HG03025 (cell line): ENCODE data around the gene CPN1.

ENCODE experiments used
- ATAC-seq: cut with Tn5 transposase; IDR thresholded peaks from one replicate; pipeline ENCODE4 v1.9.1; 2021; ENCODE audit warnings: mild to moderate bottlenecking, moderate library complexity; ENCODE audit not compliant: unreplicated experiment, low FRiP score

The CPN1 gene

GRCh38 chr10:100000109-100000644, 81.5 kb downstream of the CPN1 start:
- ATAC-seq = no peak

- ATAC-seq = no peak
Measured at GRCh38 chr10:99999319-100000108, 82.2 kb downstream of the CPN1 start.

DNA sequence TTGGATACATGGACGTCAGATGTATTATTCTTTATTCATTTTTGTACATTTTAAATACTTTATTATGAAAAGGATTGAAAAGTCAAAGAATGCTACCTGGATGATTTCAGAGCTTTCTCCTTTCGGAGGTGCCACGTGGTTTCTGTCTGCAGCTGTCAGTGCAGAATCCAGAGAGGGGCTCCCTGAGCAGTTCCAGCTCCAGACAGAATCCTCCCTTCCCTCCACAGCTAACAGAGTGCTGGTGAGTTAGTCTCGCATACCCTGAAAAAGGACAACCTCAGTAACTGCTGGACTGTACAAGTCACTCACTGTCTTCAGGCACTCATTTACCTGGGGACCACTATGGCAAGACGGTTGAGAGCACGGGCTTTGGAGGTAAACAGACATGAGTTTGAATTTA, 82.8 kb downstream of the CPN1 start:
- no peak for ATAC-seq

GRCh38 chr10:99996671-99997648, 84.7 kb downstream of the CPN1 start:
- ATAC-seq = no peak

DNA sequence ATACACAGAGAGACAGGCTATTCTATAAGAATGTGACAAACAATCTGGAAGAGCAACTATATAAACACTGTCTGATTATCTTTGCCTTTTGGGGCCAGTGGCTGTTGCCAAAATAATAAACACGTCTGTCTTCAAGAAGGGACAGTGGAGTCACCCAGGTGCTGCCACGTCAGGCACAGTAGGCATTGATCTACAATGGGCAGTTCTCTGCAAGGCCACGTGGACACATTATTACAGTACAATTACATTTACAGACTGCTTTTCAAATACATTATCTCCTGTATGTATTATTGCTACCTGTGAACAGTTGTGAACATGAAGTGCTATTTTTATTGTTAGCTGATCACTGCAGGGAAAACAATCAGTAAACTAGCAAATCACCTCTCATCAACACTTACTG, 86.0 kb downstream of the CPN1 start:
- ATAC-seq = no peak

DNA sequence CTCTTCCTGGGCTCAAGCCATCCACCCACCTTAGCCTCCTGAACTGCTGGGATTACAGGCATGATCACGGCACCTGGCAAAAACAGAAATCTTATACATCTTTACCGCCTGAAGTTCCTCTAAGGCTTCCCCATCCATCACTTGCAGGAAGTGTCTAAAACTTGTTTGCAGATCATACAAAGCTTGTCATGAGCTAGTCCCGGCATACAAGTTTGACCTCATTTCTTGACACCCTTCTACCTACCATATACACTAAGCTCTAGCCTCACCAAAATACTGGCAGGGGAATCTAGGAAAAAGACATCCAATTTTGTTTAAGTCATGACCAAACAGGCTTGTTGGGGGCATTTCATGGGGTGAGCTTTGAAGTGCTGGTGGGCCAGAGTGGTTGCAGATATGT, 86.4 kb downstream of the CPN1 start:
- no peak for ATAC-seq

- no peak for ATAC-seq
Measured at GRCh38 chr10:99994801-99995200, 86.9 kb downstream of the CPN1 start.

DNA sequence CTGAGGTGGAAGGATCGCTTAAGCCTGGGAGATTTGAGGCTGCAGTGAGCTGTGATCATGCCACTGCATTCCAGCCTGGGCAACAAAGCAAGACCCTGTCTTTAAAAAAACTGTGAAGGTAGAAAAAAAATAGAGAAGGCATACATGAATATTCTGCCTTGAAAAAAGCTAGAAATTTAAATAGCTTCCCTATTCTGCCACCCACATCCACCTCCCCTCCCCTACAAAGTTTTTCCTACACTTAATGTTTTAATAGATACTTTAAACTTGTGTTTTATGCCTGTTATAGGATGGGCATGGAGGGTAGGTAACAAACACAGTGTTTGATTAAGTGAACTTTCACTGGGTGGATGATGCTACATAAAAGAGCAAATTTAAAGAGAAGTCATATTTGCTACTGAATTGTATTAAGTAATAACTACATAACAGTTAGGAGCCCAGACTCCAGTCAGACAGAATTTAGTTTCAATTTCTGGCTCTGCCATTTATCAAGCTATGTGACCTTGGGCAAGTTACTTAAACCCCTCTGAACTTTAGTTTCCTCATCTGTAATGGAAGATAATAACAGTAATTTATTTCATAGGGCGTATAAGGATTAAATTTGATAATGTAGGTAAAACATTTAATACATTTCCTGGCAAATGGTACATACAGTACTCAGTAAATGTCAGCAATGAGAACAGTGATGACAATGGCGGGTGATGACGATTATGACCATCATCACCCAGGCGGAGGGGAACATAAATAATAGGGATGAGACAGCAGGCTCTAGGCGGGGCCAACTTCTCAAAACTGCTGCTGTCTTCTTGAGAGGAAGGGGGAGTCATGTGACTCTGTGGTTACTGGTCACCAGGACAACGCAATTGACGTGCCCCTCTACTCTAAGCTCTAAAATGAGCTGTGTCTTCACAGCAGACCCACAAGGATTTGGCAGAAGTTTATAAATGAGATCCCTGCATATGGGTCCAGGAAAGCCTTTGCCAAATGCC, 87.7 kb downstream of the CPN1 start:
- no peak for ATAC-seq
